ENCODE results near the gene TPSG1.
"Not testable (repeated sequence)": the region's sequence is repeated elsewhere in the genome, so short reads cannot be mapped to it uniquely, and the experiment has no call there.

GRCh38 chr16:1269418-1269817 is 44.4 kb upstream of the TPSG1 start:
- TF ChIP-seq EZH2 (IDR thresholded peaks at IDR 0.05; ENCODE audit: borderline replicate concordance, low read depth, low read length, severe bottlenecking); CTCF (IDR thresholded peaks at IDR 0.05; ENCODE audit: borderline replicate concordance, extremely low read depth, low read length, poor library complexity, severe bottlenecking): not testable (repeated sequence)
